NK-92 (cell line): Measurements from ENCODE around the gene HORMAD1.
"Not testable (repeated sequence)": the region's sequence is repeated elsewhere in the genome, so short reads cannot be mapped to it uniquely, and the experiment has no call there.

ENCODE experiments used
- DNase-seq: peaks from one replicate; lab custom pipeline; 2025; ENCODE audit not compliant: unreplicated experiment; lab: John Stamatoyannopoulos, UW

HORMAD1 gene

GRCh38 chr1:150720703-150721102, at the start of gene HORMAD1:
TSS of gene HORMAD1 (minus strand) at chr1:150720895. CDS start at chr1:150719505, 1,390 bp downstream.
- DNase-seq, result no peak

- not testable (repeated sequence) for DNase-seq
Measured at GRCh38 chr1:150767704-150768103, 47.0 kb upstream of the HORMAD1 start.

- not testable (repeated sequence) for DNase-seq
Measured at GRCh38 chr1:150765977-150766301, 45.2 kb upstream of the HORMAD1 start.

DNA sequence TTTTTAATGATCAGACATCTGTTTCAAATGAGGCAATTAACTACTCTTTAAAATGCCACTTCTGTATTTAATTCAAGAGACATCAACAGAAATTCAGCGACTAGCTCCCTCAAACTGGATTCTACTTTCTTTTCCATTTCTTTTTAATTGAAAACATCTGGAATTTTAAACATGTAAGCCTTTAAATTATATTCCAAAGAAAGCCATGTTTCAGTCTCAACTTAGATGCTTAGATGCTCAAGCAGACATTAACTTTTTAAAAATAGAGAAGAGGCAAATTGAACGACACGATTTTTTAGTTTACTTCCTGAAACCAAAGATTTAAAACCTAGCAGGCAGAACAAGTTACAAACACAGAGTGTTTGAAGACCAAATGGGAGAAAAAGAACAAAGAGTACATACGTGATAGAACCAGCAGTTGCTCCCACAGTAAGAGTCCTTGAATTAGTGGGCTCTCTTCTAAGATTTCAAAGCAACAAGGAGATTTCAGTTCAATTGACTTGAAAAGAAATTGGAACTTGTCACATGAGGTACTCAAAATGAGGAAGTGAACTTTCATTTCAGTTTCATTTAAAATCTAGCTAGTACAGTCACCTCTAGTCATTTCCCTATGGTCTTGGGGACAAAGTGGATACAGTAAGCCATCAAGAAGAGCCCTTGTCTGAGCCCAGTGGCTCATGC, 44.7 kb upstream of the HORMAD1 start, which contains the start of gene CTSS:
Gene CTSS (minus strand): TSS at position 483 of the 681 bp plus-strand sequence. CDS start 1,015 bp downstream, outside the sequence.
- no peak for DNase-seq

DNA sequence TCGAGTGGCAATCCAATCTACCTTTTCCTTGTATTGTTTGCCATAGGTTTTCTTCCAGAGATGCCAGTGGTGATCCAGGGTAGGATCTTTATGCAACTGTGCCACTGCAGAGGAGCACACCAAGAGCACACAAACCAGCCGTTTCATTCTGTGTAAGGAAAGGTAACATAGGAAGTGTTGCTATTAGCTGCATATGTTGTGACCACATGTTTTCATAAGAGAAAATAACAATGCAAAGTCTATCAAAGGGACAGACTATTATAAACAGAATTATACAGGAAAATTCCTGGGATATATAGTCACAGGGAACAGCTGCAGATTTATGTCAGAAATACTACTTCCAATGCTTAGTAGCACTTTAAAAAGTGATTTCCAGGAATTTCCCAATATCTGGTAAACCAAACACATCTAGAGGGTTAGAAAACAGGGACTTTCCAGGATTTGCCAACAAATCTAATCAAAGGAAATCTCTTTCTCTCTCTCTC, 44.0 kb upstream of the HORMAD1 start:
- no peak for DNase-seq

- DNase-seq, result no peak
Measured at GRCh38 chr1:150763018-150763417, 42.3 kb upstream of the HORMAD1 start.

- DNase-seq, result no peak
Measured at GRCh38 chr1:150762552-150762951, 41.9 kb upstream of the HORMAD1 start.

- no peak for DNase-seq
Measured at GRCh38 chr1:150761801-150762200, 41.1 kb upstream of the HORMAD1 start.

- DNase-seq, result no peak
Measured at GRCh38 chr1:150760013-150760412, 39.3 kb upstream of the HORMAD1 start.

DNA sequence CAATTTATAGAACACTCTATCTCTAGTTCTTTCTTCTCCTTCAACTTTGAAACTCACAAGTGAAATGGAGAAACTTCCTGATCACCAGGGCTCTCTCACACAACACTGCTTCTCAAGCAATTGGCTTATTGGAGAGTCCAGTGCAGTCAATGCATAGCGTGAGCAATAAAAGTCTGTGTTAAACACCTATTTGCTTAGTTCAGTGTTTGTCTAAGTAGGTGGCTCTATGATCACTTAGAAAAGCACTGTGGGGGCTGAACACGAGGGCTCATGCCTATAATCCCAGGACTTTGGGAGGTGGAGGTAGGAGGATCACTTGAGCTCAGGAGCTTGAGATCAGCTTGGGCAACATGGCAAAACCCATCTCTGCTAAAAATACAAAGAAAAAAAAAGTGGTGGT, 32.7 kb upstream of the HORMAD1 start:
- DNase-seq, result no peak

DNA sequence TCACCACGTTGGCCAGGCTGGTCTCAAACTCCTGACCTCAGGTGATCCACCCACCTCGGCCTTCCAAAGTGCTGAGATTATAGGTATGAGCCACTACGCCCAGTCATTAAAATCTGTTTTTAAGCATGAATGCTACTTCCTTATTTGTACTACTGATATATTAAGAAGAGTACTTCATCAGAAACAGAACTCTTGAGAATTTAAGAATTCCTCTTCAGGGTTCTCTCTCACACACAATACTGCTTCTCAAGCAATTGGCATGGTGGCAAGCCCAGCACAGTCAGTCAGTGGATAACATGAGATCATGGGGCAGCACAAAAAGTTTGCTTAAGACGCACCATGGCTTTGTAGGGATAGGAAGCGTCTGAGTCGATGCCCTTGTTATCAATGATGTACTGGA, 30.7 kb upstream of the HORMAD1 start:
- no peak for DNase-seq

DNA sequence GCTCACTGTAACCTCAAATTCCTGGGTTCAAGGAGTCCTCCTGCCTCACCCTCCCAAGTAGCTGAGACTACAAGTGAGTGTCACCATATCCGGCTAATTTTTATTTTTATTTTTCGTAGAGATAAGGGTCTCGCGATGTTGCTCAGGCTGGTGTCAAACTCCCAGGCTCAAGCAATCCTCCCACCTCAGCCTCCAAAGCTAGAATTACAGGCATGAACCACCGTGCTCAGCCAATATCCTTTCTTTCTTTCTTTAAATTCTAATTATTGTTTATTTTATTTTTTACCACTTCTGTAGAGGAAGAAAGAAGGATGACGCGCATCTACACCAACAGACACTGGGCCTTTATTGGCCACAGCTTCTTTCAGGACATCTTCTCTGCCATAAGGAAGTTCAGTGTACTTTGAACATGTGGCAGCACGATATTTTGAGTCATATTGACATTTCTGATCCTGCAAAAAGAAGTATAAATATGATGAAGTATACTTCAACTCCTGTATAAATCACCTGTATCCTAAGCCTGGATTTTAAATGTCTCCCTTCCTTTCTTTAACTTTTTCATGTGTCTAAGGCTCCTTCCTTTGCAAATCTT, 29.1 kb upstream of the HORMAD1 start:
- DNase-seq, result no peak

- DNase-seq, result no peak
Measured at GRCh38 chr1:150748878-150749719, 28.4 kb upstream of the HORMAD1 start.

GRCh38 chr1:150730130-150730721, 9.5 kb upstream of the HORMAD1 start:
- no peak for DNase-seq

GRCh38 chr1:150724336-150724735, 3.6 kb upstream of the HORMAD1 start:
- no peak for DNase-seq

- DNase-seq, result no peak
Measured at GRCh38 chr1:150720098-150720497, 597 bp downstream of the HORMAD1 start.

- DNase-seq, result no peak
Measured at GRCh38 chr1:150718225-150718891, 2.3 kb downstream of the HORMAD1 start.

DNA sequence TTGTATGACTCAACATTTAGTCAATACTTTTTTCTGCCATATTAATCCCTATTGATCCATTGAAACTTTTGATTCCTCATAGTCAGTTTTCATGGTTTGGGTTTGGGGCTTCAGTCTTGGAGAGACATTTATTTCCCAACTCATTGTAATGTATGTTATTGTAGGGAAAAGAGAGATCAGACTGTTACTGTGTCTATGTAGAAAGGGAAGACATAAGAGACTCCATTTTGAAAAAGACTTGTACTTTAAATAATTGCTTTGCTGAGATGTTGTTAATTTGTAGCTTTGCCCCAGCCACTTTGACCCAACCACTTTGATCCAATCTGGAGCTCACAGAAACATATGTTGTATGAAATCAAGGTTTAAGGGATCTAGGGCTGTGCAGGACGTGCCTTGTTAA, 11.7 kb downstream of the HORMAD1 start:
- not testable (repeated sequence) for DNase-seq

- DNase-seq, result no peak
Measured at GRCh38 chr1:150708595-150708994, 12.1 kb downstream of the HORMAD1 start.

DNA sequence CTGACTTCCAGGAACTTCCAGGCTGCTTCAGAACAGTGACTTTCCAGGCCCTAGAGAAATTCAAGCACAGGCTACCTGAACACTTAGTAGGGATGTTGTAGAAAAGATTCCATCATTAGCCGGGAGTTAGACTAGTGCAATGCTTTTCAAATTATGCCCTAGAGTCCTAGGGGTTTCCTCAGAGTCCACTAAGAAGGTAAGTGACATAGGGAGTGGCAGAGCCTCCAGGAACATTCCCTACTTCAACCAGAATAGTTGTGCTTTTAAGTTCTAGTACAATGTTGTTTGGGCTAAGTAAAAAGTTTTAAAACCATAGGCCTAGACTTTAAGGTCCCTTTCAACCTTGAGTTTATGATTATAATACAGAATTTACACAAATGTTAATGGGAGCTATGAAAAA, 14.6 kb downstream of the HORMAD1 start:
- DNase-seq, result no peak

DNA sequence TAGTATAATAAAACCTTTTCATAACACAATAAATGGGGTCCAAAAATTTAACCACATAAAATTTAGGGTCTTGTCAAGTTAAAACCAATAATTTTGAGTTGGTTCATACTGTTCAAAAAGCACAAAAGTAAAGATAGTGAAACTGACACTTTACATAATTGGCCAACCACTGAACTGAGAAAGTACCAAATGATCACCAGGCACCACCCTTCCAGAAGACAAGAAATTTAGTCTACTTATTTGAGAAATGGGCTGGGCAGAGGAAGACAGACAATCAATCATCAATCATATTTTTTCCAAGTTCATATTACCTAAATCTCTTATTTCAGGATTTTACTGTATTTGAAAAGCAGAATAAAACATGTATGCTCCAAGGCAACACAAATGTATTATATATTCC, 17.3 kb downstream of the HORMAD1 start:
- no peak for DNase-seq
